G401 (cell line): ENCODE data around the gene DBN1. TPM values are rescaled to one million over a fixed set of nuclear protein-coding genes. Genes with fewer than 3 reads are reported as not detected.
A peak's percentile ranks its signal among the peaks of the same experiment; 100 is the strongest.

Source experiments
- DNase-seq: peaks from one replicate; pipeline ENCODE4 v3.0.0-alpha.2; 2015; ENCODE audit warnings: low spot score
- in situ Hi-C: cut with HindIII; loops from 2 replicates; pipeline ENCODE4 v1.10.0; 2016; ENCODE audit warnings: low sequenced_read_pairs, mixed read lengths
- total RNA-seq: library from RNA; depleted of rRNA; stranded (reverse); fragments of >200 nt; shearing (Covaris generic); gene quantifications from 2 replicates; pipeline ENCODE4 v1.2.3, GENCODE V29; 2014

The DBN1 gene
- total RNA-seq, 1 experiment from 2014 or later: 295 TPM

DNA sequence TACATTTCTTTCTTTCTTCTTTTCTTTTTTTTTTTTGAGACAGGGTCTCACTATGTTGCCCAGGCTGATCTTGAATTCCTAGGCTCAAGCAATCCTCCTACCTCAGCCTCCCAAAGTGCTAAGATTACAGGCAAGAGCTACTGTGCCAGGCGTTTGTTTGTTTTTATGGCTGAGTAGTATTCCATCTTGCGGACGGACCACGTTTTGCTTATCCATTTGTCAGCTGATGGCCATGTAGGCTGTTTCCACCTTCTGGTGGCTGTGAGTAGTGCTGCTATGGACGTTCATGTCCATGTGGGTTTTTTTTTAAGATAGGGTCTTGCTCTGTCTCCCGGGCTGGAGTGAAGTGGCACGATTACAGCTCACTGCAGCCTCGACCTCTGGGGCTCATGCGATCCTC lies 33.7 kb upstream of the DBN1 start:
- in situ Hi-C loops: no loop called here
- DNase-seq: no peak

DNA sequence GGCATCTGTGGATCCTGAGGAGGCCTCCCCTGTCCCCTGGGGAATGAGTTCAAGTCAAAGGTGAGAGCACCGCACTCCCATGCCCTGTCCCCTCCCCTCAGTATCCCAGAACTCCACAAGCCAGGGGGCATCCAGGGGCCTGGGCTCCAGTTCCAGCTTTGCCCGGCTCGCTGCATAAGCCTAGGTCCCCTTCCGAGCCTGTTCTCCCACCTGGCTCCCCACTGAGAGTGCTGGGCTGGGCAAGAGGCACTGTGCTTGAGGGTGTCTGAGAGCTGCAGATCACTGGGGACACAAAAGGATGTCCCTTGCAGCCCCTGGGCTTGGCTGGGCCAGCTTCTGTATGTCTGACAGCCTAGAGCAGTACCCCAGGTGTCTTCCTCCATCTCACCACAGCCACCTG lies 31.6 kb upstream of the DBN1 start:
- in situ Hi-C loops: no loop called here
- DNase-seq: no peak

DNA sequence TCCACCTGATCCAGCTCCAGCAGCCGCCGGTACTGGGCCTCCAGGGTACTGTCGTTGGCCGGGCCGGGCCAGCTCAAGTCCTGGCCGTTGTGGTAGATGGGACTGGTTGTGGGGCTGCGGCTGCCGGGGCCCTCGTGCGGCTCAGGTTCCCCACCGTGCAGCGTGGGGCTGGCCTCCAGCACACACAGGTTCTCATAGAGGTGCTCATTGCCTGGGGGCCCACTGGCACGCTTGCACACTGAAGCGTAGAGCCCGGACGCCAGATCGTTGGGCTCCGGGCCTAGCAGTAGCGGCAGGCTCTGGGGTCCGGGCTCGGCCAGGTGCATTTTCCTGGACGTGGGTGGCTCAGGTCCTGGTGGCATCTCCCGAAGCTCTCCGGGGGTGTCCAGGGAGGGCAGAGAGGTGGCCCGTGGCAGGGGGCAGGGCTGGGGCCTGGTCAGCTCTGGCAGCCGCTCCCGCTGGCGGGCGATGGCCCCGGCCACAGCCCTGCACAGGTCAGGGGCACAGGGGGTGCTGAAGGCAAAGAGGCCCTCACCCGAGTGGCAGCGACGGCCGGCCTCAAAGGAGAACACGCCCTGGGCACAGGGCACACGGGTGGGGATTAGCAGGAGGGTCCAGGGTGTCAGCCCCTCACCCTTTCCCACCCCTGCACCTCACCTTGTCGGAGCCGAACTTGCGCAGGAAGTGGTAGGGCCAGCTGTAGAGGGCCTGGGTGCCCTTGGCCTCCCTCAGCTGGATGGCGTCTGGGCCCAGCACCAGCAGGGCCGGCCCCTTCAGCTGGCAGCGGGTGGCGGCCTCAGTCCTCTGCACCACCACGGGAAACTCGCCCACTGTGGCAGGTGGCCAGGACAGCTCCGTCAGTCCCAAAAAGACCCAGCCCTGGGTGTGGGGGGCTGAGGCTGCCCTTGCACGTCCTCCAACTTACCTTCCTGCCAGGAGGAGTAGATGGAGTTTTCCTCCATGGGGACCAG lies 30.9 kb upstream of the DBN1 start:
- no peak for DNase-seq
- in situ Hi-C loops: no loop called here

DNA sequence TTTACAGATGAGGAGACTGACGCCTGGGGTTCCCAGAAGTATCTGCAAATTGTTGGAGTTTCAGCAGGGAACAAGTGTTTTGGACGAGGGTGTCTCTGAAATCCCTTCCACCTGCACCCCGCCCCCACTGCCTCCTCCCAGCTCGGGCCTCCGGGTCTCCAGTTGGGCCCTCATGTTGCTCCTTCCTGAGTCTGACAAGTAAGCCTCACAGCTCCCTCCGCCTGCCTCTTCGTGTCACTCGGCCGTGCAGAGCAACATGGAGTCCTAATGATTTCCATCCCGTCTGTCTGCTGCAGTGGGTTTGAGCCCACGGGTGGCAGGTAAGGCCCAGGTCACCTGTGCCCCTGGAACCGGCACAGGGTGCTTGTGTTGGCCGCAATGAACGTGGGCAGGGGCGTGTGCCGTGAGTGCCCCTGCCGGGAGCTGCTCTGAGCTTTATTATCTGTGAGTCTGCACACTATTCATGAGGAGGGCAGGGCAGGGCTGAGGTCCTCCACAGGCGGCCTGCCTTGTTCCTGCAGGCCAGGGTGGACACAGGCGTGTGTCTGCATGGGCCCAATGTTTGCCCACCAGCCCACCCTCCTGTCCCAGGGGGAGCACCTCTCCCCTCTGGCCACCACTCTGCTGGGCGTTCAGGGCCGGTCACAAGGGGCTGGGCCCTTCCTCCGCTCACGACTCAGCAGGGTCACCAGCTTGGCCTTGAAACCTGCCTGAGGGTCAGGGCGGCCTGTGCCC lies 30.1 kb upstream of the DBN1 start:
- no peak for DNase-seq
- in situ Hi-C loops: no loop called here

DNA sequence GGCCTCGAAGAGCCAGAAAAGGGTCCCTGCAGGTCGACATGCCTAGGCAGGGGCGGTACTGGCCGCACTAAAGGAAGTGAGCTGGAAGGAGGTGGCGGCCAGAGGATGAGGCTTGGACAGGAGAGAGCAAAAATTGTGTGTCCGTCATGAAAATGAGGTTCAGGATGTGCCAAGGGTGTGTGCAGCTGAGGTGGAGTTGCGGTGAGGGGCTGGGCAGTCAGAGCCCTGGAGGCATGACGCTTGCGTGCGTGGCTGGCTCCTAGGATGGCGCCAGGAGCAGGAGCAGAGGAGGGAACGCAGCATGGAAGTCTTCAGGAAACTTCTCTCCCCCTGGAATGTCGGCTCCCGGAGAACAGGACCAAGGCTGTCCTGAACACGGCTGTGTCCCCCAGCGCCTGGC lies 29.5 kb upstream of the DBN1 start:
- in situ Hi-C loops: no loop called here
- DNase-seq: no peak

DNA sequence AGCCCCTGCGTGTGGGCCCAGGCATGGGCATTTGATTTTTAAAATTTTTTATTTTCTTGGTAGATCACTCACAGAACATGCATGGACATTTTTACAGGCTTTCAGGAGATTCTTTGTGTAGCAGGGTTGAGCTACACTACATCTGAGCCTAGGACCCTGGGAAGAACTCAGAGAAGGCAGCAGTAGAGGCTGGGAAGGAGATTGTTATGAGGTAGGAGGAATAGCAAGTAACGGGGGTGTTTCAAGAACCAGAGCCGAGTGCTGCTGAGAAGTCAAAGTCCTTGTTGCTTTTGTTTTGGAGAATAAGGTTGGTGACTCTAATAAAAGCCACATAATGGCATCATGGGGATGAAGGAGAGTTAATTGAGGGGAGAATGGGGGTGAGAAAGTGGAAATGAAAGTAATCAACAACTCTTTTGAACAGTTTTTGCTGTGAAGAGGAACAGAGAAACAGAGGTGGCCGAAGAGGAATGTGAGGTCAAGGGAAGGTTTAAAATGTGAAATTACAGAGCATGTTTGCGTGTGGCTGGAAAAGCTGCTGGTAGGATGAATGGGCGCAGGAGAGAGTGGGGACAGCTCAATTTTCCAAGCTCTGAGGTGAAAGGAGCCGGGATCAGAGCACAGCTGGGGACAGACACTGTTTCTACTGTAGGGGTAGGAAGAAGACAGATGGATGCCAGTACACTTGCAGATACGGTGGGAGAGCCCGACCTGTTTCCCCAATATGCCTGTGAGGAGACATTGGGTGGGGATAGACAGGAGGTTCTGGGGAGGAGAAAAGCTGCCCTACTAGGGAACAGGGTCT lies 28.6 kb upstream of the DBN1 start:
- in situ Hi-C loops: no loop called here

DNA sequence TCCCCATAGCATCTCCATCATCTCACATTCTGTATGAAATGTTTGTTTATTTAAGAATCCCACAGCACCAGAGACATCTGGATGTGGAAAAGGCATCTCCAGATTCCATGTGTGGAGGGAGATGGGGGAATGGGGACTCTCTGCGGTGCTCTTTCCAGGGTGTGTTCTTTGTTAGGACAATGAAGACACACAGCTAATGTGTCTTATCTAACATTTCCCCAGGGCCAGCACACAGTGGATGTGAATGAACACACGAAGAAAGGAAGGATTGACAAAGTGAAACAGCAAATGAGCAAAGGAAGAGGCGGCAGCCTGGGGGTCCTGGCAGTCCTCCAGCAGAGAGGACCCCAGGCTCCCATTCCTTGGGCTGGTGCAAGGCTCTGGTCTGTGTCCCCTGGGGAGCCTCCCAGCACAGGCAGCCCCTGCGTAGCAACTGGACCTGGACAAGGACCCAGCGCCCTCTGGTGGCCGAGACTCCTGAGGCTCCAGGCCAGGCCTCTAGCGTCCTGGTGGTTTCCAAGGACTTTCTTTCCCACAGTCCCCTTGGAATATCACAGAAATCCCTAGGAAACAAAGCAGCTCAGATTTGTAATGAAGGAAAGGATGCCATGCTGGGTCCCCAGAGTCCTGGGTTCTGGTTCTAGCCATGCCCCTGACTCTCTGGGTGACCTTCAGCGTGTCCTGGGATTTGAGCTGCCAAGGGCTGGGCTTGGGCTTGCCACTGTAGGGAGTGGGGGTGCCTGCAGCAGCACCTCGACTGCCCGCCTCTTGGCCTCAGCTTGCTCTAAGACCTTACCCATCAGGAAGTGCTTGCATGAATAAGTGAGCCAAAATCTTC lies 27.5 kb upstream of the DBN1 start:
- peak; percentile 86 for DNase-seq
- in situ Hi-C loops: no loop called here

More for the DNA sequence above, 28.6 kb upstream of the DBN1 start:
- DNase-seq: no peak

DNA sequence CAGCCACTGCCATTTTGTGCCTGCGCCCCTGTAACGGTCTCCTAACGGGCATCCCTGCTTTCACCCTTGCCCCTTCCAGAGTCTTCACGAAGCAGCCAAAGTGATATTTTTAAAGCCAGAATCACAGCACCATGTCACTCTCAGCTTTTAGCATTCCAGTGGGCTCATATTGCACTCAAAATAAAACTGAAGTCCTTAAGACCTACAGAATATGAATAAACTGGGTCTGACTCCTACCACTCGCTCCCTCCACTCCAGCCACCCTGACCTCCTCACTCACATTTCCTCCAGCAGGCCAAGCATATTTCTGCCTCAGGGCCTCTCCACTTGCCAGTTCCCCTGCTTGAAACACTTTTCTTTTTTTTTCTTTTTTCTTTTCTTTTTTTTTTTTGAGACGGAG lies 26.4 kb upstream of the DBN1 start:
- in situ Hi-C loops: no loop called here
- no peak for DNase-seq

DNA sequence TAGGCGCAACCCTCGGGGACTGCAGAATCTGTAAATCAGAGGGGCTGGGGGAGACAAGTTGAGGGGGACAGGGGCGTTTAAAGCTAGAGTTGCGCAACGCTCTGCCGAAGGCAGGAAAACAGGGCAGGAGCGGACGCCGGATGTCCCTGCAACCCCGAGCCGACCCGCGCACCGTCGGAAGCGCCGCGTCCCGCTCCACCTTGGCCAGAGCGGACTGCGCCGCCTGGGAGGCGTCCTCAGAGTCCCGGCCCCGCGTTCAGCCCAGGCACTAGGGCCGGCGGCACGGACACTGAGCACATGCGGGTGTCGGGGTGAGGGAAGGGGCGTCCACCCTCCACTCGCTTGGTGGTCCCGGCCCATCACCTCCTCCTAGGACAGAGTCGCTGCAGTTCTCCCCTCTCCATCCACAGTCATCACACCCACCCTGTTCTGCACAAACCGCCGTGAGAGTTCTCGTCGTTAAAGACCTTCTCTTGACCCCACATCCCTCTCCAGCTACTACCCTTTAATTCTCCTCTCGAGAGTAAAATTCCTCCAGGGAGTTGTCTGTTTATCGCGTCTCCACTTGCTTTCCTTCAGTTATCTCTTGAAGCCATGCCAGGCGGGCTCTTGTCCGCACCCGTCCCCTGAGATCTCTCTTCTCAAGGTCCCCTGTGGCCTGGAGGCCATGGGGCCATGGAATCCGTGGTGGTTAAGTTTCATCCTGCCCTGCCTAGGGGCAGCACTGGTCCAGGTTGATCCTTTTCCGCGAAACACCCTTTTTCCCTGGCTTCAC lies 24.8 kb upstream of the DBN1 start:
- no peak for DNase-seq
- in situ Hi-C loops: no loop called here

DNA sequence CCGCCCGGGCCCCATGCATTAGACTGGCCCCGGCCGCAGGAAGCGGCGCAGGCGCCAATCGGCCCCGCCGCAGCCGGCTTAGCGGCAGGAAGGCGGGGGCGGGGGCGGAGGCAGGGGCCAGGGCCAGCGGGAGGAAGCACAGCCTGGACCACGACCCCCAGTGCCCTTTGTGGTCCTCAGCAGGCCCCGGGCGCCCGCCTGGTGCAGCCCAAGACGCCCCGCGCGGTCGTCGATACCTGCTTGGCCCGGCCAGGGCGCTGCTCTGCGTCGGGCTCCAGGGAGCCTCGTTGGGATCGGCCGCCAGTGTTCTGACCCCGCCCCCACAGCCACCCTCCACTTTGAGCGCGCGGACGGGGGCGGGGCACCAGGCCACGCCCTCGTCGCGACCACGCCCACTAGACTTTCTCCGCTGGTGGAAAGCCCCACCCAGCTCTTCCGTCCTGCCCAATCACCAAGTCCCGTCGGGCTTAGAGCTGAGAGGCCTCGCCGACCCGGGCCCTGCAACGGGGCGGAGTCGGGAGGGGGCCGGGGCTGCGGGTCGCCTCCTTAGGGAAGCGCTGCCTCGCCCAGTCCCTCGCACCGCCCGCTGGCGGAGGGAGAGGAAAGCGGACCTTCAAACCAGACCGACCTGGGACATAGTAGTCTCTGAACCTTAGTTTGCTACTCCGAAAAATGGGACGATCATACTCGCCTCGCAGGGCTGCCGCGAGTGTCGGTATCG lies 24.0 kb upstream of the DBN1 start, which contains the start of gene PDLIM7:
Gene PDLIM7, minus strand, starts transcription at position 313 of the 721 bp plus-strand sequence. CDS start 1,092 bp downstream, outside the sequence.
- peak; percentile 68 for DNase-seq
- in situ Hi-C loops: no loop called here

DNA sequence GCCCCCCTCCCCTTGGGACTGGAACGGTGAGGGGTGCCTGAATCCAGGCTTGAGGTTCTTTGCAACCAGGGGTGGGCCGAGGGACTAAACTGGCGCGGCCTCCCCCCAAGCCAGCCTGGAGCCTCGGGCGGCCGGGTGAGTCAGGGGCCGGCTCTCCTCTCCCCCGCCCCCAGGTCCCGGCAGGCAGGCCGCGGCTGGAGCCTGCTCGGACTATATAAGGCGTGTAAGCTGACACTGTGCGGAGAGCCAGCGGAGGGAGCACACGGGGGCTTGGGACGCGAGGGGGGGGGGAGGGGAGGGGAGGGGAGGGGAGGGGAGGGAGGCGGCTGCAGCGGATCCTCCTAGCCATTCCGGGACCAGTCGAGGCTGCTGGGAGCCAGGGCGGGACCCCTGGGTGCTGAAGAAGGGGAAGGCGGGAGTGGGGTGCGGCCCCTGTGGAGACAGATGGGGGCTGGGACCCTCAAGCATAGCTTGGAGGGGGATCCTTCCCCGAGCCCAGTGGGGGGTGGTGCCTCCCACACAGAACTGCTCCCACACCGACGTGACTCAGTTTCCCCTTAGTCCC lies 23.4 kb upstream of the DBN1 start:
- in situ Hi-C loops: no loop called here
- DNase-seq: no peak

DNA sequence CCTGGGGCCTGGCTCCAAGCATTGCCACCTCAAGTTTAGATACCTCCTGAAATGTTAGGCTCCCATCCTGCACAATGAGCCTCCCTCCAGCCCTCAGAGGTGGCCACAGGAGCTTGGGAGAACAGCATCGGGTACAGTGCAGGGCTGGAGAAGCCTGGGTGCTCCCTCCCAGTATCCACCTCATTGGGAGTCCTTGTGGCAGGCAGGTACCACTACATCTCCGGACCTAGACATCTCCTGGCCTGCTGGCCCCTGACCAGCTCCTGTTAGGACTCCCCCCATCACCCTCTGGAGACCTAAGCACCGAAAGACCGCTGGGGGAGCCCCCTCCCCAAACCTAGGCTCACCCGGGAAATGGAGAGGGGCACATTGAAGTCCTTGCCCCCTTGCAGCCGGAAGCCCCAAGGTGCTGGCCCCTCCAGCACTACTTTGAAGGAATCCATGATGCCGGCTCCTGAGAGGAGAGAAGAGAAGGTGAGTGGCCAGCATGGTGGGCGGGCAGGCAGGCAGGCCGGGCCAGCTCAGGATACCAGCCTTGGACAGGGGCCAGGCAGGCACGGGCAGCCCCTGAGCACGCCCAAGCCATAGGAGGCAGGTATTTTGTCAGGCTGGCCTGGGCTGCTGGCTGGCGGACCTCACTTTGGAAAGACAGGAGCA lies 22.8 kb upstream of the DBN1 start:
- in situ Hi-C loops: no loop called here
- DNase-seq: no peak

DNA sequence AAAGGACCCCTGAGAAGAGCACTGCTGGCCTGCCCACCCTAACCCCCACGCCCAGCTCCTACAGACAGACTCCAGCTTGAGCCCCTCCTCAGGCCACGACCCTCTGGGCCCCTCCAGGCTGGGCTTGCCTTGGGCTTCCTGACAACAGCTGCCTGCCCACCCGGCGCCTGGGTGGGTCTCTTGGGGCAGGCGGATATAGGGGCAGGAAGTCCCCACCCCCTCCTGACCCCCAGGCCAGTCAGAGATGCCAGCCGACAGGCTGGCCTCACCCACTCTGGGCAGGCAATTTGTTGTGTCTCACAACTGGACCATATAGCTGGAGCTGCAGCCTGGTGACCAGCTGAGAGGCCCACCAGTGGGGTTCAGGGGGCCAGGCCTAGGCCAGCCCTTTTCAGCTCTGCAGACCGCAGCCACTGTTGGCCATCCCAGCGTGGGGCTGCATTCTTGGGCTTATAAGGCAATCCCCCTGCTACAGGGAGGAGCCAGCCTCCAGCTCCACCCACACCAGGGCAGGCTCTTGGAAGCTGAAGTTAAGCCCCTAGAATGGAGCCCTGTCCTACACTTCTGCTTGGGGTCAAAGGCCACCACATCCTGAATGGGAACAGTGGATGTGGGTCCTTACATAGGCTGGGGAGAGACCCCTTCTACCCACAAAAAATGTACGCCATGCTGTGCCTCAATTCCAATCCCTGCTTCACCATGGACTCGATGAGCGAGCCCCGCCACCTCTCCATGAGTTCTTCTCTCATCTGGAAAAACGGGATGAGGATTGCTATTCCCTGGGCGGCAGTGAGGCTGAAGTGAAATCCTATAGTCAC lies 22.0 kb upstream of the DBN1 start:
- in situ Hi-C loops: no loop called here
- DNase-seq: no peak

DNA sequence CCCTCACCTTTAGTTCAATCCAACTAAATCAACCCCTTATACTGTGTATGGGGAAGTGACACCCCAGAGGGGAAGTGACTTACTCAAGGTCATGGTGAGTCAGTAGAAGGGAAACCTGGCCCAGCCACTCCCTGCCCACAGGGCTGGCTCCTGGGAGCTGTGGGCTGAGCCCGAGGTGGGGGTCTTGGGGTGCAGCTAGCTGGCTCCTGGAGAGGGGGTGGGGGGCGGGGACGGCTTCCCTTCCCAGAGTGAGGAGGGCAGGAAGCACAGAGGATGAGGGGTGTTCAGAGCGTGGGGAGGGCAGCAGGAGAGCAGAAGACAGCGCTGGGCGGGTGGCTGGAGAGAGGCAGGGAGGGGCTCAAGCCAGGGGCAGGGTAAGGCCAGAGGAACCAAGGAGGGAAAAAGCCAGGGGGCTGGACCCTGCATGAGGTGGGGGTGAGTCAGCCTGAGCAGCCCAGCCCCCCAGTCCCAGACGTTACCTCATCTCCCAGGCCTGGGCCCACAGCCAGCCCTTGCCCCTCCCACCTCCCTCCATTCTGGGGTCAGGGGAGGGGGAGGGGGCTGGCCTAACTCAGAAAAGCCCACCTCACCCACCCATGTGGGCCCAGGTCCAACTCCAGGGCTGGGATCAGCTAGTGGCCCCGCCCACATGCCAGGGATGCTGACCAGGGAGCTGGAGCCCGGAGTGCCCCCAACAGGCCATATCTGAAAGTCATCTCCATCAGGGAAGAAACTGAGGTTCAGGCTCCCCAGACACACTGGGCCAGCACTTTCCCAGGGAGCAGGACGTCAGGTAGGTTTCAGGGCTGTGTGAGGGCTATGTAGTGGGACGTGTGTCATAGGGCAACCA lies 21.1 kb upstream of the DBN1 start:
- in situ Hi-C loops: no loop called here
- DNase-seq: no peak

DNA sequence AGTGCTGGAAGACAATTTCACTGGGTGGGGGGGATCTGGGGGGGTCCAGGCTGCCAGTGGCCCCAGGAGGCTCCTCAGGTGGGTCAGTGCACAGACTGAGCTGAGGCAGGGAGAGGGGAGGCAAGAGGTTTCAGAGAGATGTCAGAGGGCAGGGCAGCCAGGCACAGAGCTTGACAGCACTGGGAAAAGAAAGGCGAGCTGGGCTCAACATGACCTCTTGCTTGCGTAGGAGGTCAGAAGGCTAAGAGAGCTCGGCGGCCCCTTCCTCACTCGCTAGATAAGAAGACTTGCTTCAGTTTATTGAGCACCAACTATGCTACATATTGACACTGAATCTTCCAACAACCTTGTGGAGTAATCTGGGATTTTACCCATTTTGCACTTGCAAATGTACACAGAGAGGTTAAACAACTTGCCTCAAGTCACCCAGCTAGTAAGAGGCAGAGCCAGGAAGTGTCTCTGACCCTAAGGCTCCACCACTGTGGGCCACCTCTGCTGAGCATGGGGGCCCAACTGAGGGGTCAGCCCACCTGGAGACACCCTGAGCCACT lies 20.4 kb upstream of the DBN1 start:
- DNase-seq: no peak
- in situ Hi-C loops: no loop called here
